GM23248 (cell line): ENCODE data around the gene KIAA1958. TPM values are rescaled to one million over a fixed set of nuclear protein-coding genes. Genes with fewer than 3 reads are reported as not detected.

Experiments used
- DNase-seq: peaks from one replicate; pipeline ENCODE4 v3.0.0-alpha.2; 2015
- H2AFZ ChIP-seq: fragments of 200-600 bp; sonication (generic); 2 replicates; pipeline ENCODE4 v1.6.1; 2016; ENCODE audit warnings: antibody characterized with exemption
- H3F3A ChIP-seq: fragments of 200-600 bp; sonication (generic); 2 replicates; pipeline ENCODE4 v1.6.1; 2016; ENCODE audit warnings: mild to moderate bottlenecking, antibody characterized with exemption, mixed run types; ENCODE audit not compliant: insufficient read depth
- H3K27ac ChIP-seq: fragments of 200-600 bp; sonication (generic); 2 replicates; pipeline ENCODE4 v1.5.1; 2016; ENCODE audit warnings: mild to moderate bottlenecking
- H3K27me3 ChIP-seq: fragments of 200-600 bp; sonication (generic); replicated peaks from 2 replicates; pipeline ENCODE4 v1.6.1; 2016; ENCODE audit warnings: mild to moderate bottlenecking; ENCODE audit not compliant: insufficient read depth
- H3K36me3 ChIP-seq: fragments of 200-600 bp; sonication (generic); 2 replicates; pipeline ENCODE4 v1.6.1; 2016; ENCODE audit warnings: low read depth, mild to moderate bottlenecking
- H3K4me1 ChIP-seq: fragments of 200-600 bp; sonication (generic); 2 replicates; pipeline ENCODE4 v1.6.1; 2016; ENCODE audit warnings: mild to moderate bottlenecking; ENCODE audit not compliant: insufficient read depth
- H3K4me2 ChIP-seq: fragments of 200-600 bp; sonication (generic); one replicate; pipeline ENCODE4 v1.6.1; 2016; ENCODE audit warnings: mild to moderate bottlenecking; ENCODE audit not compliant: unreplicated experiment
- H3K4me3 ChIP-seq: fragments of 200-600 bp; sonication (generic); 2 replicates; pipeline ENCODE4 v1.5.1; 2016; ENCODE audit warnings: mild to moderate bottlenecking
- H3K79me2 ChIP-seq: fragments of 200-600 bp; sonication (generic); 2 replicates; pipeline ENCODE4 v1.6.1; 2016; ENCODE audit warnings: mild to moderate bottlenecking; ENCODE audit not compliant: insufficient read depth
- H3K9ac ChIP-seq: fragments of 200-600 bp; sonication (generic); 2 replicates; pipeline ENCODE4 v1.6.1; 2016; ENCODE audit warnings: mild to moderate bottlenecking
- H3K9me2 ChIP-seq: fragments of 200-600 bp; sonication (generic); 2 replicates; pipeline ENCODE4 v1.6.1; 2016; ENCODE audit warnings: mixed run types, mild to moderate bottlenecking, moderate library complexity; ENCODE audit not compliant: insufficient read depth
- H3K9me3 ChIP-seq: fragments of 200-600 bp; sonication (generic); one replicate; pipeline ENCODE4 v1.6.1; 2017; ENCODE audit warnings: low read depth
- H4K20me1 ChIP-seq: fragments of 200-600 bp; sonication (generic); 2 replicates; pipeline ENCODE4 v1.6.0; 2016; ENCODE audit not compliant: insufficient read depth
- EZH2 ChIP-seq: fragments of 200-600 bp; sonication (generic); IDR thresholded peaks from 2 replicates; pipeline ENCODE4 v1.6.1; 2018; ENCODE audit warnings: antibody characterized with exemption, mild to moderate bottlenecking; ENCODE audit not compliant: insufficient read depth, poor library complexity, severe bottlenecking
- EZH2phosphoT487 ChIP-seq: fragments of 200-600 bp; sonication (generic); IDR thresholded peaks from 2 replicates; pipeline ENCODE4 v1.6.1; 2018; ENCODE audit warnings: antibody characterized with exemption, moderate library complexity, mild to moderate bottlenecking, low read depth; ENCODE audit not compliant: insufficient read depth
- WGBS, 2 experiments: methylation state at CpG; one replicate each; pipeline ENCODE4 v1.1.6; 2015 to 2017; ENCODE audit warnings: low lambda C conversion rate in 2 of 2, low coverage in 1 of 2; ENCODE audit errors: missing lambda C conversion rate in 2 of 2; 5-methylcytosine and 5-hydroxymethylcytosine counted together
- in situ Hi-C: fragments of 300-500 bp; cut with MboI; formaldehyde crosslinking; loops from 2 replicates; pipeline ENCODE4 v1.15.0; 2020
- polyA plus RNA-seq: library from polyadenylated mRNA; unstranded; fragments of >200 nt; fragmentation: Nextera tagmentation; extraction: Ambion mirVana; gene quantifications from 2 replicates; pipeline ENCODE4 v1.2.1, GENCODE V29; 2016
- total RNA-seq: library from RNA; depleted of rRNA; stranded (reverse); fragments of >200 nt; shearing (Covaris generic); gene quantifications from 2 replicates; pipeline ENCODE4 v1.2.3, GENCODE V29; 2014

KIAA1958 gene
- total and polyA plus RNA-seq, 2 experiments from 2014 or later: 7.7 to 7.8 TPM

- Histone ChIP-seq H3K9me2 (no peaks in the 10 kb centered on the region), H3K9me3 (no peaks in the 10 kb centered on the region), H3K4me2 (no peak overlapping the region), H3K4me1 (no peaks in the 10 kb centered on the region), H3K27ac (no peak overlapping the region), H3K27me3 (no peaks in the 10 kb centered on the region), H3K36me3 (no peaks in the 10 kb centered on the region), H3F3A (no peaks in the 10 kb centered on the region), H3K79me2 (peaks cover 87% of the 10 kb centered on the region), H3K4me3 (no peak overlapping the region), H3K9ac (no peak overlapping the region), H2AFZ (no peak overlapping the region), H4K20me1 (no peaks in the 10 kb centered on the region)
- DNase-seq: no peak
- in situ Hi-C loops: no loop called here
- TF ChIP-seq EZH2phosphoT487 (no peak), EZH2 (no peak)
- 94 to 100% methylated on average over 1 of the region's 1 CpG for WGBS, 2 experiments
Measured at GRCh38 chr9:112520069-112520468, 33.4 kb downstream of the KIAA1958 start.

GRCh38 chr9:112520656-112521055, 34.0 kb downstream of the KIAA1958 start:
- Histone ChIP-seq H3F3A (no peaks in the 10 kb centered on the region), H3K4me3 (no peak overlapping the region), H3K9me3 (no peaks in the 10 kb centered on the region), H3K9ac (no peak overlapping the region), H3K9me2 (no peaks in the 10 kb centered on the region), H4K20me1 (no peaks in the 10 kb centered on the region), H3K4me2 (no peak overlapping the region), H3K79me2 (peaks cover 93% of the 10 kb centered on the region), H2AFZ (no peak overlapping the region), H3K36me3 (no peaks in the 10 kb centered on the region), H3K27me3 (no peaks in the 10 kb centered on the region), H3K4me1 (no peaks in the 10 kb centered on the region), H3K27ac (no peak overlapping the region)
- 28 to 29% methylated on average over 3 of the region's 3 CpGs for WGBS, 2 experiments
- no peak for DNase-seq
- in situ Hi-C loops: no loop called here
- TF ChIP-seq EZH2phosphoT487: no peak
- TF ChIP-seq EZH2: no peak

- H2AFZ ChIP-seq: no peak overlapping the region
- H3K4me3 ChIP-seq: no peak overlapping the region
- WGBS, 2 experiments: 87 to 88% methylated on average over 1 of the region's 1 CpG
- H4K20me1 ChIP-seq: no peaks in the 10 kb centered on the region
- no peaks in the 10 kb centered on the region for H3K9me2 ChIP-seq
- H3K4me1 ChIP-seq: peaks cover 16% of the 10 kb centered on the region
- in situ Hi-C loops: no loop called here
- no peaks in the 10 kb centered on the region for H3K36me3 ChIP-seq
- peaks cover 91% of the 10 kb centered on the region for H3K79me2 ChIP-seq
- H3K27me3 ChIP-seq: no peaks in the 10 kb centered on the region
- H3K4me2 ChIP-seq: no peak overlapping the region
- no peak overlapping the region for H3K9ac ChIP-seq
- no peak for TF ChIP-seq EZH2phosphoT487
- H3F3A ChIP-seq: peaks cover 7% of the 10 kb centered on the region
- no peaks in the 10 kb centered on the region for H3K9me3 ChIP-seq
- H3K27ac ChIP-seq: no peak overlapping the region
- DNase-seq: no peak
Measured at GRCh38 chr9:112526973-112527372, 40.3 kb downstream of the KIAA1958 start.

- no peaks in the 10 kb centered on the region for H3K27me3 ChIP-seq
- H3K4me3 ChIP-seq: no peak overlapping the region
- H3K4me1 ChIP-seq: peaks cover 26% of the 10 kb centered on the region
- H3F3A ChIP-seq: peaks cover 13% of the 10 kb centered on the region
- H3K79me2 ChIP-seq: peaks cover 82% of the 10 kb centered on the region
- H3K9me2 ChIP-seq: no peaks in the 10 kb centered on the region
- in situ Hi-C loops: no loop called here
- H2AFZ ChIP-seq: no peak overlapping the region
- H3K36me3 ChIP-seq: no peaks in the 10 kb centered on the region
- H3K9ac ChIP-seq: no peak overlapping the region
- no peak for DNase-seq
- no peaks in the 10 kb centered on the region for H4K20me1 ChIP-seq
- H3K9me3 ChIP-seq: no peaks in the 10 kb centered on the region
- H3K4me2 ChIP-seq: no peak overlapping the region
- TF ChIP-seq EZH2phosphoT487 (no peak), EZH2 (no peak)
- no peak overlapping the region for H3K27ac ChIP-seq
- 93 to 98% methylated on average over 2 of the region's 2 CpGs for WGBS, 2 experiments
Measured at GRCh38 chr9:112527959-112528358, 41.3 kb downstream of the KIAA1958 start.

- DNase-seq: no peak
- no peak overlapping the region for H3K9ac ChIP-seq
- peaks cover 31% of the 10 kb centered on the region for H3K4me1 ChIP-seq
- no peak overlapping the region for H3K4me3 ChIP-seq
- H3K9me2 ChIP-seq: no peaks in the 10 kb centered on the region
- WGBS, 2 experiments: 94 to 95% methylated on average over 2 of the region's 2 CpGs
- TF ChIP-seq EZH2 (no peak), EZH2phosphoT487 (no peak)
- no peak overlapping the region for H3K4me2 ChIP-seq
- H3K79me2 ChIP-seq: peaks cover 81% of the 10 kb centered on the region
- in situ Hi-C loops: no loop called here
- H3K36me3 ChIP-seq: no peaks in the 10 kb centered on the region
- H4K20me1 ChIP-seq: no peaks in the 10 kb centered on the region
- H2AFZ ChIP-seq: no peak overlapping the region
- no peaks in the 10 kb centered on the region for H3K27me3 ChIP-seq
- H3K27ac ChIP-seq: no peak overlapping the region
- H3F3A ChIP-seq: peaks cover 16% of the 10 kb centered on the region
- H3K9me3 ChIP-seq: no peaks in the 10 kb centered on the region
Measured at GRCh38 chr9:112529316-112529715, 42.7 kb downstream of the KIAA1958 start.
